Kidney (tissue), 14 donors: Measurements from ENCODE around the gene TMEM131L. TPM values are rescaled to one million over a fixed set of nuclear protein-coding genes. Genes with fewer than 3 reads are reported as not detected.

Source experiments
- DNase-seq, 5 donors: peaks; one replicate each; pipeline ENCODE4 v3.0.0-alpha.2; 2013 to 2020
- FAIRE-seq: peaks from 2 replicates; lab custom pipeline; 2012; peaks lifted over from hg19 to GRCh38; lab: Jason Lieb, UNC
- H3K27ac ChIP-seq, 2 donors: one replicate each; pipeline ENCODE4 v1.7.0; 2013; ENCODE audit warnings: low read depth in 2 of 2, low read length in 2 of 2, inconsistent platforms in 1 of 2
- H3K27me3 ChIP-seq: one replicate; pipeline ENCODE4 v1.7.1; 2013; ENCODE audit warnings: low read length, inconsistent platforms; ENCODE audit not compliant: control insufficient read depth, insufficient read depth
- H3K36me3 ChIP-seq, 3 donors: one replicate each; pipeline versions ENCODE4 v1.7.0 to v1.7.1; 2013; ENCODE audit warnings: low read length in 3 of 3, control low read depth in 1 of 3, inconsistent platforms in 1 of 3; ENCODE audit not compliant: insufficient read depth in 3 of 3, control insufficient read depth in 2 of 3
- H3K4me1 ChIP-seq, 3 donors: one replicate each; pipeline versions ENCODE4 v1.7.0 to v1.7.1; 2013; ENCODE audit warnings: low read length in 3 of 3, inconsistent platforms in 1 of 3, low read depth in 1 of 3; ENCODE audit not compliant: control insufficient read depth in 2 of 3, insufficient read depth in 2 of 3
- H3K4me3 ChIP-seq, 3 donors: one replicate each; pipeline versions ENCODE4 v1.7.0 to v1.8.1; 2013; ENCODE audit warnings: low read length in 3 of 3, control low read depth in 1 of 3, inconsistent platforms in 1 of 3
- H3K9ac ChIP-seq, 3 donors: one replicate each; pipeline versions ENCODE4 v1.7.0 to v1.7.1; 2013; ENCODE audit warnings: low read length in 3 of 3, control low read depth in 1 of 3, inconsistent platforms in 1 of 3
- H3K9me3 ChIP-seq, 3 donors: one replicate each; pipeline versions ENCODE4 v1.7.0 to v1.7.1; 2013; ENCODE audit warnings: low read length in 3 of 3, control low read depth in 1 of 3, inconsistent platforms in 1 of 3; ENCODE audit not compliant: control insufficient read depth in 2 of 3, insufficient read depth in 1 of 3
- intact Hi-C: fragments of 100-400 bp; cut with DNase I; formaldehyde crosslinking; loops from one replicate; pipeline ENCODE4 v1.11.1; 2022
- polyA plus RNA-seq: library from polyadenylated mRNA; stranded (reverse); fragments of 350-450 nt; fragmentation: Illumina TruSeq; extraction: RNeasy Lipid Tissue Mini Kit (QIAGEN cat#74804); gene quantifications from one replicate; pipeline ENCODE4 v1.2.3, GENCODE V29; 2014; ENCODE audit warnings: low read depth, low replicate concordance; ENCODE audit not compliant: insufficient read depth
- total RNA-seq: library from RNA; stranded (reverse); fragmentation: NEBNext Ultra II Directional; extraction: Animal tissue kit (Norgen Biotek cat#: 25700); gene quantifications from one replicate; pipeline ENCODE4 v1.2.1, GENCODE V29; 2021
- TF ChIP-seq, protein P1 (sequence below): IDR thresholded peaks from 3 replicates; pipeline ENCODE4 v1.5.1; 2012; ENCODE audit warnings: mild to moderate bottlenecking, moderate library complexity, borderline replicate concordance; ENCODE audit not compliant: insufficient read depth; ENCODE audit errors: extremely low read depth
- donor health status: control.
- donor health status: control.
- donor health status: control.
- donor health status: control.
- donor health status: control.
- donor health status: DM: yes; HTN: yes; CAD: no.
- donor health status: Normal renal cell carcinoma (clear cell type).

TMEM131L gene
- total and polyA plus RNA-seq, 2 donors from 2014 or later = 3.0 to 17.0 TPM

DNA sequence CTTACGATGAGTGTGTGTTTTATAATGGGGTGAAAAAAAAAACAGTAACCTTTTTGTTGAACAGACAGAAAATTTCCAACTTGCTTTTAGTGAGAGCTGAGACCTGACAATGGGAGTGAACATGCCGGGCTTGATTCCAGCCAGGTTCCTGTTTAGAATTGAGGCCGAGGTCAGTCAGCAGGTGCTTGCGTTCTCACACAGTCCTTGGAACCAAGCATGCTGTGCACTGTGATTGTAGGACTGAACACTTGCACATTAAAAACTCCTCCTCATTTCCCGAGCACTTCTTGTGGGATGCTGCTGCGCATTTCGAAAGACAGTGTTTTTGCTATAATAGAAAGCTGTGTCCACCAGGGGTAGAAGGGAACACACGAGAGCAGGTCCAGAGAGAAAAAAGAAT is 51.8 kb downstream of the TMEM131L start:
- no peak overlapping the region for H3K4me3 ChIP-seq
- intact Hi-C loops = no loop called here
- DNase-seq (peak in 1 of 5 donors; percentile 50), FAIRE-seq (no peak)
- H3K36me3 ChIP-seq = no peaks in the 10 kb centered on the region
- peaks cover 2 to 5% (median 4%) of the 10 kb centered on the region in 3 donors for H3K4me1 ChIP-seq
- H3K9me3 ChIP-seq = no peaks in the 10 kb centered on the region
- H3K27ac ChIP-seq = no peak overlapping the region
- H3K9ac ChIP-seq = no peak overlapping the region
- H3K27me3 ChIP-seq = no peaks in the 10 kb centered on the region
- TF ChIP-seq, protein P1, sequence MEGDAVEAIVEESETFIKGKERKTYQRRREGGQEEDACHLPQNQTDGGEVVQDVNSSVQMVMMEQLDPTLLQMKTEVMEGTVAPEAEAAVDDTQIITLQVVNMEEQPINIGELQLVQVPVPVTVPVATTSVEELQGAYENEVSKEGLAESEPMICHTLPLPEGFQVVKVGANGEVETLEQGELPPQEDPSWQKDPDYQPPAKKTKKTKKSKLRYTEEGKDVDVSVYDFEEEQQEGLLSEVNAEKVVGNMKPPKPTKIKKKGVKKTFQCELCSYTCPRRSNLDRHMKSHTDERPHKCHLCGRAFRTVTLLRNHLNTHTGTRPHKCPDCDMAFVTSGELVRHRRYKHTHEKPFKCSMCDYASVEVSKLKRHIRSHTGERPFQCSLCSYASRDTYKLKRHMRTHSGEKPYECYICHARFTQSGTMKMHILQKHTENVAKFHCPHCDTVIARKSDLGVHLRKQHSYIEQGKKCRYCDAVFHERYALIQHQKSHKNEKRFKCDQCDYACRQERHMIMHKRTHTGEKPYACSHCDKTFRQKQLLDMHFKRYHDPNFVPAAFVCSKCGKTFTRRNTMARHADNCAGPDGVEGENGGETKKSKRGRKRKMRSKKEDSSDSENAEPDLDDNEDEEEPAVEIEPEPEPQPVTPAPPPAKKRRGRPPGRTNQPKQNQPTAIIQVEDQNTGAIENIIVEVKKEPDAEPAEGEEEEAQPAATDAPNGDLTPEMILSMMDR = no peak

DNA sequence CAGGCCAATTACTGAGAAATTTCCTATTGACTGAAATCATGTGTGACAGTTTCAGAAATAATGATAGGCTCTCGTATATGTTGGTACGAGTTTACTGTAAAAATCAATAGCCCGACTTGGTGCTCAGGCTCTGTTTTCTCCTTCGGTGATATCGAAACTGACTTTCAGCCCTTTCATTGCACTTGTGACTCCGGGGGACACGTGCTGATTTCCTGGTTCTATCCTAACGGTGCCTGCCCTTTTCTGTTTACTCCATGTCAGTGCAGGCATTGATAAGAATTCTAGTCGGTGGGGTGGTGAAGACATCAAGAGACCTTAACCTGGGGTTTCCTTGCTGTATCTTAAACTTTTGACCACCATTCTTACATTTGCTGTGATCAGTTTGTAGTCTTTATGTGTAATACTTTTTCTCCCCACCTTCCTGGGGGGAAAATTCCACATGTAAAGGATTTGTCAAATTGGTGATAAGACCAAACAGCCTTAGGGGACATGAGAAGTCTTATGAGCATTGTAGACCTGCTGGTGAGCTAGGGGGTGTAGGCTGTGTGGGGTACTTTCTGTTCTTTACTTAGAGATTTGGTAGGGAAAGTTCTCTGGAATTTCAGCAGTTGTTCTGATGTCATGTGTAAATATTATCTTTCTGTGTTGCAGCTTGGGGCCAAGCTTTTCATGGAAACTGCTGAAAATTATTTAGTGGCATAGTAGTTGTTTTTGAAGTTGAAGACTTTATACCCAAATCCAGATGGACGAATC is 52.7 kb downstream of the TMEM131L start:
- TF ChIP-seq, protein P1 = no peak
- Histone ChIP-seq H3K36me3 (no peaks in the 10 kb centered on the region), H3K4me3 (no peak overlapping the region), H3K27ac (no peak overlapping the region), H3K9ac (no peak overlapping the region), H3K27me3 (no peaks in the 10 kb centered on the region), H3K4me1 (peaks cover 2 to 5% (median 4%) of the 10 kb centered on the region in 3 donors), H3K9me3 (no peaks in the 10 kb centered on the region)
- DNase-seq (no peak), FAIRE-seq (no peak)
- intact Hi-C loops = no loop called here

DNA sequence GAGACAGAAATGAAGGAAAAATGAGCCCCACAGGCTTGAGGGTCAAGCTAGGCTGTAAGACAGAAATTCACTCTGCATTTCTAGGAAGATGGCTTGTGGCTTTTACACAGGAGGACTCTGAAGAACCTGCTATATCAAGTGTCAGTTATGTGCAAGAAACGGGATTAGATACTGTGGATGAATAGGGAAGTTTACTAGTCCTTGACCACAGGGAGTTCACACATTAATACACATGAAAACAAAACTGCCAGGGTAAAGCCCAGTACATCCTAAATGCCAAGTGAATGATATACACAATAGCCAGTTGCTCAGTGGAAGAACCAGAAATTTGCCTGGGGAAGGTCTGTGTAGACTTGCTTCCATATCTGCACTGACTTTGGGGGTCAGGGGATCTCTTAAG is 53.5 kb downstream of the TMEM131L start:
- Histone ChIP-seq H3K9me3 (no peaks in the 10 kb centered on the region), H3K4me1 (no peaks in the 10 kb centered on the region), H3K36me3 (no peaks in the 10 kb centered on the region), H3K4me3 (no peak overlapping the region), H3K27ac (no peak overlapping the region), H3K27me3 (no peaks in the 10 kb centered on the region), H3K9ac (no peak overlapping the region)
- intact Hi-C loops = no loop called here
- DNase-seq = peak in 2 of 5 donors; percentile 60 to 66
- TF ChIP-seq, protein P1 = no peak
- no peak for FAIRE-seq
